NCI-H128 (cell line): ENCODE results near the gene C11orf97.
"Not testable (repeated sequence)": the region's sequence is repeated elsewhere in the genome, so short reads cannot be mapped to it uniquely, and the experiment has no call there.

Source experiments
- DNase-seq: peaks from one replicate; lab custom pipeline; 2025; ENCODE audit not compliant: unreplicated experiment; lab: John Stamatoyannopoulos, UW

Gene C11orf97

DNA sequence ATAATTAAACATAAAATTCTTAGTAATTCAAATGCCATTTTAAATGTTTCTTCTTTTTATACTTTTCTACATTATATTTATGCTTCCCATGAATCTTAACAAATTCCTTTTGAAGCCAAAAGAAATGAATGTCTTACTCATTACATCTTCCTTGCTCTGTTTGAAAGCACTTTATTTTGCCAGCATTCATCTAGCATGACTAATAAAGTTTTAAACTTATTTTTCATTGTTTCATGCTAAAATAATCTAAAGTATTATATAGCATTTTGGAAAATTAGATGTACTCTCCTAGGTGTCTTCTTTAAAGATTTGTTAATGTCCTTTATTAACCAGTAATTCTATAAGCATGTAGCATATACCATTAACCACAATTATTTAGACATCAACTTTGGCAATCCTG, 45.2 kb downstream of the C11orf97 start:
- no peak for DNase-seq

- DNase-seq: no peak
These were observed 45.7 kb downstream of the C11orf97 start for GRCh38 chr11:94557992-94558391.

GRCh38 chr11:94558468-94558867, 46.2 kb downstream of the C11orf97 start:
- no peak for DNase-seq

DNA sequence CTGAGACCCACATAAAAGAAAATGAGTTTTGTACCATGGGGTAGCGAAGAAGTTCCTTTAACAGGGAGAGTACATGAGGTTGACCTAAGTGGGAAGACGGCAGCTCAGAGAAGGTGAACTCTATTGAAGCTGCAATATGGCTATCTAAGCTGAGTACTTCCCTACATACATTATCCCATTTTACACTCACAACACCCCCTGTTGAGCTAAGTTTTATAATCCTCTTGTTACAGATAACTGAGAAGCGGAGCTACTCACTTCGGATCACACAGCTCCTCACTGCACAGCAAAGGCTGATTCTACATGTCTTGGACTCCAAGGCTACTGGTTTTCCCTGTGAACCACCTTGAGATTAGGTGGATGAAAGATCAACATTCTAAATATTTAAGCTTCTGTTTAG, 46.7 kb downstream of the C11orf97 start:
- DNase-seq: no peak

DNA sequence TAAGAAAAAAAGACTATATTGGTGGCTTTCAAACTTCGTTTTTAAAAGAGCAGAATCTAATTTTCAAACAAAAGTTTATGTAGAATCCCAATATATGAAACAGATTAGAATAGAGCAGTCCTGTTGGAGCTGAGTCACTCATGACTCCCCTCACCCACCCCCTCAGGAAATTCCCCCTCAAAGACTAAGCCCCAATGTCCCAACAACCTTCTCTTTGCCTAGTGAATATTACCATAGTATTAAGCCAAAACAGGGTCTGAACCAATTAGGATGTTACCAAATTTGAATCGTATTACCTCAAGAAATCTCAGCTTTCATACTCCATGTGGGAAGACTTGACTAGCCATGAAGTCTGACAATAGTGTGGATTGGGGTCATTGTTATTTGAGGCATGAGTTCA, 47.1 kb downstream of the C11orf97 start:
- no peak for DNase-seq

- DNase-seq: no peak
These were observed 48.6 kb downstream of the C11orf97 start for GRCh38 chr11:94560834-94561233.

GRCh38 chr11:94563176-94563847, 51.1 kb downstream of the C11orf97 start:
- no peak for DNase-seq

DNA sequence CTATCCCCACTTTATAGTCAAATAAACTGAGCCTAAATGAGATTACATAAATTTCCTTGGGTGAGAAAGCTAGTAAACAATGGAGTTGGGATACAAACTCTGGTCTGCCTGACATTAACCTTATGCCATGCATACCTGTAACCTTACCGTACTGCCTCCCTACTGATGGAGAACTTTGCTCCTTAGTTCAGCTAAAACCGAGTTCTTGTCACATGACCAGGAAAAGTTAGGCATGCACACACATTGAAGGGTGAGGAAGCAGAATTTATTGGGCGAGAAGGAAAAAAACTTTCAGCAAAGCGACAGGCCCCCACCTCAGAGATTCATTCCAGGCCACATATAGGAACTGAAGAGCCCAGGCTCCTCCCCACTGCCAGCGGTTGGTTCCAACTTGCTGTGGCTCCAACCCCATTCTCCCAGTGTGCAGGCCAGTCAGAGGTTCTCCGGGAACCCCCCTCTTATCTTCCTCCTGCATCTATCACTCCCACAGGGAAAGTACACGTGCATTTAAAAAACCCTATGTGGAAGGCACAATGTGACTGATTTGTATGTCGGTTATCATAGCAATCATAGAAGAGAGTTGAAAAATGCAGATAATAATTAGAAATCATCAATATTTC, 51.7 kb downstream of the C11orf97 start:
- no peak for DNase-seq

- DNase-seq: no peak
These were observed 55.0 kb downstream of the C11orf97 start, which contains the start of gene PIWIL4 for GRCh38 chr11:94567181-94567670. Gene PIWIL4 (plus strand): TSS chr11:94567368. CDS start chr11:94567519, 151 bp downstream.

DNA sequence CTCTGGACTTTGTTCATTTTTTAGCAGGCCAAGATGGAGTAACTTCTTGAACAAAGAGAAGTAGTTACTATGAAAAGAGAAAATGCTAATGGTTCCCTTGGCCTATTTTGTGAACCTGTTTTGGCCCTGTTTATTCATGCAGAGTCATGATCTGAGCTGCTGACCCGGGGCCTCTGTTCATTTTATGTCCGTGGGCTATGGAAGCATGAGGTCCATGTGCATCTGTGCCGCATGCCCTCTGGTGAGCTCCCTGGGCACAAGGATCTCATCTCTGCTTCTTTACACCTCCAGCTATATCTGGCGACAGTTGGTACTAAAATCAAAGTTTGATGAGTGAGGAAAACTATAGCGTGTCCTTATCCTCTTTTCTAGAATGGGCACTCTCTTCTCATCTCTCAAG, 55.9 kb downstream of the C11orf97 start:
- DNase-seq: no peak

DNA sequence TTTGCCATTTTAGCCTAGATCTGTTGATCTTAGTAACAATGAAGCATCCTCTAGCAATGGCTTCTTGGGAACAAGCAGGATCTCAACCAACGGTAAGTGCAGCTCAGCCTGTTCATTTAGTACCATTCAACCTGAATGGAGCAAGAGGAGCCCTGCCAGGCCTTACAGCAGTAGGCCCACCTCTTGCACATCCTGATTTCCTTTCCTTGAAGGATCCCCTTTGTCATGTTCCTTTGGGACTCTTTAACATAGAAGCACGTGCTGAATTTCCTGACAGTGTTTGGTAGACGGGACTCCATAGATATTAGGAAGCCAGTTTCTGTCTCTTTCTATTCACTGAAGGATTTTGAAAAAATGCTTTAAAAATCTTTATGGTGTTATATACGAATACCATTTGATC, 56.5 kb downstream of the C11orf97 start:
- DNase-seq: no peak

DNA sequence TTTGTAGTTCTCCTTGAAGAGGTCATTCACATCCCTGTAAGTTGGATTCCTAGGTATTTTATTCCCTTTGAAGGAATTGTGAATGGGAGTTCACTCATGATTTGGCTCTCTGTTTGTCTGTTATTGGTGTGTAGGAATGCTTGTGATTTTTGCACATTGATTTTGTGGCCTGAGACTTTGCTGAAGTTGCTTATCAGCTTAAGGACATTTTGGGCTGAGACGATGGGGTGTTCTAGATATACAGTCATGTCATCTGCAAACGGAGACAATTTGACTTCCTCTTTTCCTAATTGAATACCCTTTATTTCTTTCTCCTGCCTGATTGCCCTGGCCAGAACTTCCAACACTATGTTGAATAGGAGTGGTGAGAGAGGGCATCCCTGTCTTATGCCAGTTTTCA, 60.7 kb downstream of the C11orf97 start:
- DNase-seq: not testable (repeated sequence)

GRCh38 chr11:94574193-94574961, 62.1 kb downstream of the C11orf97 start:
- no peak for DNase-seq

- DNase-seq: no peak
These were observed 64.0 kb downstream of the C11orf97 start for GRCh38 chr11:94576306-94576705.

DNA sequence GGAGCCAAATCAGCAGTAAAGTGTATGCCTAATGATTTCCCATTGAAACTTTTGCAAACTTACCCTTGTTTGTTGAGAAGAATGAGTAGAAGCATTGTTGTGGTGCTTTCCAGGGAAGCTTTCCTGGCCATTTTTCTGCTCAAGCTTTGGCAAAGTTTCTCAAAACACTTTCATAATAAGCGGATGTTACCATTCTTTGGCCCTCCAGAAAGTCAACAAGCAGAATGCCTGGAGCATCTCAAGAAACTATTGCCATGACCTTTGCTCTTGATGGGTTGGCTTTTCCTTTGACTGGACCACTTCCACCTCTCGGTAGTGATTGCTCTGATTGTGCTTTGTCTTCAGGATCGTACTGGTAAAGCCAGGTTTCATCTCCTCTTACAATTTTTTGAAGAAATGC, 65.6 kb downstream of the C11orf97 start:
- DNase-seq: no peak
